WERI-Rb-1 (cell line): ENCODE results near the gene MAN1C1.

ENCODE experiments used
- DNase-seq: peaks from one replicate; pipeline ENCODE4 v3.0.0-alpha.2; 2020
- H3K27ac ChIP-seq: fragments of 250-450 bp; sonication (Bioruptor Pico); 2 replicates; pipeline ENCODE4 v1.5.1; 2020; ENCODE audit warnings: mild to moderate bottlenecking, moderate library complexity
- H3K27me3 ChIP-seq: fragments of 250-450 bp; sonication (Bioruptor Pico); 2 replicates; pipeline ENCODE4 v1.5.1; 2021; ENCODE audit warnings: mild to moderate bottlenecking, low read depth, moderate library complexity; ENCODE audit not compliant: insufficient read depth, severe bottlenecking
- H3K36me3 ChIP-seq: fragments of 250-450 bp; sonication (Bioruptor Pico); 2 replicates; pipeline ENCODE4 v1.5.1; 2020; ENCODE audit warnings: mild to moderate bottlenecking, moderate library complexity
- H3K4me3 ChIP-seq: 2 replicates; pipeline ENCODE4 v1.5.1; 2011; ENCODE audit warnings: low read depth, mild to moderate bottlenecking, control low read depth, low read length
- H3K9me3 ChIP-seq: fragments of 250-450 bp; sonication (Bioruptor Pico); 2 replicates; pipeline ENCODE4 v1.5.1; 2021; ENCODE audit warnings: mild to moderate bottlenecking, moderate library complexity; ENCODE audit not compliant: severe bottlenecking
- CTCF ChIP-seq: IDR thresholded peaks from 2 replicates; pipeline ENCODE4 v1.5.1; 2011; ENCODE audit warnings: low read depth, mild to moderate bottlenecking, control low read depth, inconsistent platforms, low read length

Gene MAN1C1

GRCh38 chr1:25718732-25719131 lies 102.1 kb downstream of the MAN1C1 start:
- Histone ChIP-seq H3K9me3 (no peaks in the 10 kb centered on the region), H3K36me3 (no peaks in the 10 kb centered on the region), H3K27me3 (no peaks in the 10 kb centered on the region), H3K27ac (no peak overlapping the region), H3K4me3 (no peak overlapping the region)
- DNase-seq = no peak
- TF ChIP-seq CTCF = no peak

- no peak for DNase-seq
- Histone ChIP-seq H3K9me3 (no peaks in the 10 kb centered on the region), H3K4me3 (no peak overlapping the region), H3K27ac (no peak overlapping the region), H3K36me3 (no peaks in the 10 kb centered on the region), H3K27me3 (no peaks in the 10 kb centered on the region)
- no peak for TF ChIP-seq CTCF
Measured at GRCh38 chr1:25720624-25721023, 104.0 kb downstream of the MAN1C1 start.

- Histone ChIP-seq H3K27me3 (no peaks in the 10 kb centered on the region), H3K9me3 (no peaks in the 10 kb centered on the region), H3K4me3 (no peak overlapping the region), H3K27ac (no peak overlapping the region), H3K36me3 (no peaks in the 10 kb centered on the region)
- TF ChIP-seq CTCF = no peak
- DNase-seq = no peak
Measured at GRCh38 chr1:25723250-25723880, 106.8 kb downstream of the MAN1C1 start.

GRCh38 chr1:25724201-25724600 lies 107.6 kb downstream of the MAN1C1 start:
- TF ChIP-seq CTCF = no peak
- Histone ChIP-seq H3K36me3 (no peaks in the 10 kb centered on the region), H3K9me3 (no peaks in the 10 kb centered on the region), H3K4me3 (no peak overlapping the region), H3K27ac (no peak overlapping the region), H3K27me3 (no peaks in the 10 kb centered on the region)
- DNase-seq = no peak

- TF ChIP-seq CTCF = no peak
- H3K27me3 ChIP-seq = no peaks in the 10 kb centered on the region
- H3K4me3 ChIP-seq = no peak overlapping the region
- H3K36me3 ChIP-seq = no peaks in the 10 kb centered on the region
- no peak overlapping the region for H3K27ac ChIP-seq
- no peak for DNase-seq
- no peaks in the 10 kb centered on the region for H3K9me3 ChIP-seq
Measured at GRCh38 chr1:25724966-25725365, 108.4 kb downstream of the MAN1C1 start.

GRCh38 chr1:25725482-25725881 lies 108.9 kb downstream of the MAN1C1 start:
- Histone ChIP-seq H3K27me3 (no peaks in the 10 kb centered on the region), H3K27ac (no peak overlapping the region), H3K4me3 (no peak overlapping the region), H3K9me3 (no peaks in the 10 kb centered on the region), H3K36me3 (no peaks in the 10 kb centered on the region)
- TF ChIP-seq CTCF = no peak
- no peak for DNase-seq
